SK-N-SH (cell line): Measurements from ENCODE around the gene ZNF107. TPM values are rescaled to one million over a fixed set of nuclear protein-coding genes. Genes with fewer than 3 reads are reported as not detected.
"Not testable (repeated sequence)": the region's sequence is repeated elsewhere in the genome, so short reads cannot be mapped to it uniquely, and the experiment has no call there.

Experiments
- CTCF ChIA-PET: fragments of 300-600, 350-600 bp; formaldehyde crosslinking; extraction: SDS; loops from one replicate; lab custom pipeline; 2021; lab: Yijun Ruan, JAX
- POLR2A ChIA-PET: fragments of 350-600 bp; sonication (Branson Sonifier 250); formaldehyde crosslinking; extraction: SDS; loops from one replicate; lab custom pipeline; 2020; ENCODE audit warnings: antibody characterized with exemption, inconsistent platforms; lab: Yijun Ruan, JAX
- DNase-seq: peaks from one replicate; pipeline ENCODE4 v3.0.0; 2012
- H2AFZ ChIP-seq: fragments of 200-600 bp; sonication (generic); 2 replicates; pipeline ENCODE4 v1.8.1; 2016; ENCODE audit warnings: antibody characterized with exemption, mild to moderate bottlenecking, low read depth
- H3F3A ChIP-seq: fragments of 200-600 bp; sonication (generic); replicated peaks from 2 replicates; pipeline ENCODE3; 2016; ENCODE audit warnings: antibody characterized with exemption, mild to moderate bottlenecking; ENCODE audit not compliant: insufficient read depth
- H3K27ac ChIP-seq, 2 experiments: fragments of 200-500 bp in 1 of 2; fragments of 200-600 bp in 1 of 2; sonication (Bioruptor generic) in 1 of 2; sonication (generic), shearing (Covaris generic) in 1 of 2; 2 replicates each; pipeline versions ENCODE4 v1.5.1 to v1.6.1; 2014 to 2016; ENCODE audit warnings: low read depth in 2 of 2, inconsistent platforms in 1 of 2, low read length in 1 of 2, mild to moderate bottlenecking in 1 of 2, mixed read lengths in 1 of 2
- H3K27me3 ChIP-seq: fragments of 200-600 bp; sonication (generic), shearing (Covaris generic); 2 replicates; pipeline ENCODE4 v1.6.1; 2016; ENCODE audit warnings: mixed run types; ENCODE audit not compliant: insufficient read depth
- H3K36me3 ChIP-seq, 2 experiments: fragments of 200-500 bp in 1 of 2; fragments of 200-600 bp in 1 of 2; sonication (Bioruptor generic) in 1 of 2; sonication (generic) in 1 of 2; replicated peaks in 1 of 2; 2 replicates each; pipeline versions ENCODE3 to v1.5.1; 2014 to 2016; ENCODE audit warnings: low read length in 1 of 2, mild to moderate bottlenecking in 1 of 2; ENCODE audit not compliant: insufficient read depth in 2 of 2, control insufficient read depth in 1 of 2
- H3K4me1 ChIP-seq, 2 experiments: fragments of 200-500 bp in 1 of 2; fragments of 200-600 bp in 1 of 2; sonication (Bioruptor generic) in 1 of 2; sonication (generic), shearing (Covaris generic) in 1 of 2; 2 replicates each; pipeline versions ENCODE4 v1.5.1 to v1.6.1; 2014 to 2016; ENCODE audit warnings: low read depth in 1 of 2, low read length in 1 of 2, mixed run types in 1 of 2; ENCODE audit not compliant: insufficient read depth in 2 of 2, control insufficient read depth in 1 of 2
- H3K4me2 ChIP-seq: fragments of 200-600 bp; sonication (generic), shearing (Covaris generic); 2 replicates; pipeline ENCODE4 v1.6.1; 2017; ENCODE audit warnings: mixed run types
- H3K4me3 ChIP-seq, 2 experiments: fragments of 200-500 bp in 1 of 2; fragments of 200-600 bp in 1 of 2; sonication (Bioruptor generic) in 1 of 2; sonication (generic), shearing (Covaris generic) in 1 of 2; 2 replicates each; pipeline versions ENCODE4 v1.5.1 to v1.8.1; 2014 to 2016; ENCODE audit warnings: low read depth in 2 of 2, inconsistent platforms in 1 of 2, low read length in 1 of 2, mild to moderate bottlenecking in 1 of 2, mixed read lengths in 1 of 2, moderate library complexity in 1 of 2
- H3K79me2 ChIP-seq: fragments of 200-600 bp; sonication (generic); 2 replicates; pipeline ENCODE4 v1.8.1; 2017; ENCODE audit warnings: mild to moderate bottlenecking; ENCODE audit not compliant: insufficient read depth
- H3K9ac ChIP-seq: fragments of 200-600 bp; sonication (generic); 2 replicates; pipeline ENCODE4 v1.6.1; 2017; ENCODE audit warnings: mixed run types
- H3K9me2 ChIP-seq: fragments of 200-600 bp; sonication (generic); 2 replicates; pipeline ENCODE4 v1.6.1; 2017; ENCODE audit warnings: mixed run types
- H3K9me3 ChIP-seq: fragments of 200-600 bp; sonication (generic); 2 replicates; pipeline ENCODE4 v1.6.1; 2017; ENCODE audit warnings: mixed run types, mild to moderate bottlenecking, moderate library complexity
- H4K20me1 ChIP-seq: fragments of 200-600 bp; sonication (generic); 2 replicates; pipeline ENCODE4 v1.6.1; 2017; ENCODE audit warnings: mild to moderate bottlenecking, mixed run types; ENCODE audit not compliant: insufficient read depth
- EP300 ChIP-seq, 2 experiments: IDR thresholded peaks; 2 replicates each; pipeline versions ENCODE4 v1.4.0 to v1.6.1; 2012; ENCODE audit warnings: borderline replicate concordance in 1 of 2, low read depth in 1 of 2, low read length in 1 of 2
- EZH2phosphoT487 ChIP-seq: fragments of 200-600 bp; sonication (generic); IDR thresholded peaks from 2 replicates; pipeline ENCODE4 v1.6.1; 2017; ENCODE audit warnings: low read depth, mixed run types, mild to moderate bottlenecking, antibody characterized with exemption, moderate library complexity, borderline replicate concordance
- MAX ChIP-seq: IDR thresholded peaks from 2 replicates; pipeline ENCODE4 v1.4.0; 2012; ENCODE audit warnings: low read depth
- MEF2A ChIP-seq: IDR thresholded peaks from 2 replicates; pipeline ENCODE4 v1.4.0; 2012; ENCODE audit warnings: low read depth, borderline replicate concordance
- NFIC ChIP-seq: IDR thresholded peaks from 2 replicates; pipeline ENCODE4 v1.4.0; 2012; ENCODE audit warnings: borderline replicate concordance
- NRF1 ChIP-seq: IDR thresholded peaks from 2 replicates; pipeline ENCODE4 v1.6.1; 2012; ENCODE audit warnings: low read depth, mild to moderate bottlenecking, low read length
- SMC3 ChIP-seq: IDR thresholded peaks from 2 replicates; pipeline ENCODE4 v1.6.1; 2012; ENCODE audit warnings: low read depth, low read length, improper control_type of control experiment
- TCF12 ChIP-seq: IDR thresholded peaks from 2 replicates; pipeline ENCODE4 v1.4.0; 2012
- WGBS: methylation state at CpG from one replicate; pipeline ENCODE4 v1.1.6; 2017; ENCODE audit warnings: low lambda C conversion rate; 5-methylcytosine and 5-hydroxymethylcytosine counted together
- polyA plus RNA-seq, 3 experiments: library from polyadenylated mRNA; depleted of rRNA; stranded (reverse); fragments of >200 nt; gene quantifications; 2 replicates each; pipeline ENCODE4 v1.2.3, GENCODE V29; 2012

The ZNF107 gene
- polyA plus RNA-seq, 1 of the 3 experiments (the other 2 are of a cell fraction): 2.0 TPM

DNA sequence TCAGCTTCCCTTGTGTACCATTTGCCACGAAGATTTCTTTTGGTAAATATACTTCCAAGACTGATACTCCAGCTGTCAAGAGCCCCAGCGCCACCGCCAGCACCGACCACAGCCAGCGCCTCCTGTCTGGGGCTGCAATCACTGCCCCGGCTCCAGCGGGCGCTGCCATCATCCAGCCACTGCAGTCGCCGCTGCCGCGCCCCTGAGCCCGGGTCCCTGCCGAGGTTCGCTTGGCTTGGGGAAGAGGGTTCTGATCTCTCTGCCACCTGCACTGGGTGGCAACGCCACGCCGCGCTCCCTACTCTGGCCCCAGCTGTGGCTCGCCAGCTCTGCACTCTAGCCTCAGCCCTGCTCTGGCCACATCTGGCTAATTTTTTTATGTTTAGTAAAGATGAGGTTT, 70.6 kb downstream of the ZNF107 start:
- Histone ChIP-seq H2AFZ (no peak overlapping the region), H3K36me3 (no peaks in the 10 kb centered on the region), H3K27ac (no peak overlapping the region), H3K27me3 (no peaks in the 10 kb centered on the region), H3K9me3 (no peaks in the 10 kb centered on the region), H3K4me1 (no peaks in the 10 kb centered on the region), H4K20me1 (no peaks in the 10 kb centered on the region), H3K79me2 (no peaks in the 10 kb centered on the region), H3F3A (no peaks in the 10 kb centered on the region), H3K9ac (no peak overlapping the region), H3K4me3 (no peak overlapping the region), H3K9me2 (no peaks in the 10 kb centered on the region), H3K4me2 (no peak overlapping the region)
- POLR2A ChIA-PET: no interaction called here
- WGBS: 82% methylated on average over 20 of the region's 20 CpGs
- no peak for DNase-seq
- CTCF ChIA-PET: no interaction called here
- TF ChIP-seq MAX (no peak), TCF12 (no peak), SMC3 (no peak), EZH2phosphoT487 (no peak), EP300 (IDR thresholded peaks at IDR 0.05; ENCODE audit: borderline replicate concordance in 1 of 2, low read depth in 1 of 2, low read length in 1 of 2) (no peak), NRF1 (no peak), MEF2A (no peak), NFIC (no peak)

GRCh38 chr7:64738403-64738802, 72.5 kb downstream of the ZNF107 start:
- H3F3A ChIP-seq, H3K9me3 ChIP-seq, H3K27ac ChIP-seq, H3K27me3 ChIP-seq, H3K9me2 ChIP-seq, CTCF ChIA-PET, H3K36me3 ChIP-seq, H3K9ac ChIP-seq, DNase-seq, H4K20me1 ChIP-seq, H3K79me2 ChIP-seq, POLR2A ChIA-PET, H2AFZ ChIP-seq, H3K4me3 ChIP-seq, H3K4me2 ChIP-seq, H3K4me1 ChIP-seq: not testable (repeated sequence)
- WGBS: 100% methylated on average over 1 of the region's 29 CpGs

GRCh38 chr7:64738953-64739352, 73.0 kb downstream of the ZNF107 start:
- WGBS: no CpG with 5 or more reads among the region's 29 CpGs
- H3K36me3 ChIP-seq, H3K4me1 ChIP-seq, H3K27ac ChIP-seq, CTCF ChIA-PET, H3K9ac ChIP-seq, H2AFZ ChIP-seq, H3K9me2 ChIP-seq, H3K79me2 ChIP-seq, POLR2A ChIA-PET, H3K4me3 ChIP-seq, H3K27me3 ChIP-seq, H3K9me3 ChIP-seq, H3F3A ChIP-seq, H4K20me1 ChIP-seq, H3K4me2 ChIP-seq, DNase-seq: not testable (repeated sequence)
